GM19452 (cell line): Measurements from ENCODE around the gene DOCK7.
"Not testable (repeated sequence)": the region's sequence is repeated elsewhere in the genome, so short reads cannot be mapped to it uniquely, and the experiment has no call there.

Source experiments
- ATAC-seq: cut with Tn5 transposase; IDR thresholded peaks from one replicate; pipeline ENCODE4 v1.9.1; 2021; ENCODE audit not compliant: unreplicated experiment

The DOCK7 gene

GRCh38 chr1:62612770-62613169 lies 75.4 kb downstream of the DOCK7 start:
- ATAC-seq, result no peak

GRCh38 chr1:62610588-62610987 lies 77.6 kb downstream of the DOCK7 start:
- not testable (repeated sequence) for ATAC-seq

- no peak for ATAC-seq
Measured at GRCh38 chr1:62608905-62609304, 79.3 kb downstream of the DOCK7 start.

GRCh38 chr1:62601457-62601856 lies 86.7 kb downstream of the DOCK7 start:
- ATAC-seq, result no peak

GRCh38 chr1:62599044-62599443 lies 89.1 kb downstream of the DOCK7 start:
- ATAC-seq, result no peak

GRCh38 chr1:62597281-62597680 lies 90.9 kb downstream of the DOCK7 start, which contains the start of gene ANGPTL3:
Gene ANGPTL3, plus strand, starts transcription at chr1:62597520. Its CDS starts 47 bp downstream, at chr1:62597567.
- ATAC-seq, result no peak

- no peak for ATAC-seq
Measured at GRCh38 chr1:62595647-62596046, 92.5 kb downstream of the DOCK7 start.

- no peak for ATAC-seq
Measured at GRCh38 chr1:62593825-62594394, 94.3 kb downstream of the DOCK7 start.

- ATAC-seq, result no peak
Measured at GRCh38 chr1:62590970-62591368, 97.2 kb downstream of the DOCK7 start.

- no peak for ATAC-seq
Measured at GRCh38 chr1:62590255-62590969, 97.8 kb downstream of the DOCK7 start.

GRCh38 chr1:62589321-62589720 lies 98.9 kb downstream of the DOCK7 start:
- ATAC-seq, result no peak

- no peak for ATAC-seq
Measured at GRCh38 chr1:62588000-62588399, 100.2 kb downstream of the DOCK7 start.

GRCh38 chr1:62585469-62586155 lies 102.6 kb downstream of the DOCK7 start:
- ATAC-seq, result no peak

GRCh38 chr1:62573675-62574074 lies 114.5 kb downstream of the DOCK7 start:
- no peak for ATAC-seq

GRCh38 chr1:62572476-62572875 lies 115.7 kb downstream of the DOCK7 start:
- no peak for ATAC-seq

- not testable (repeated sequence) for ATAC-seq
Measured at GRCh38 chr1:62571517-62571916, 116.7 kb downstream of the DOCK7 start.

GRCh38 chr1:62567926-62568325 lies 120.3 kb downstream of the DOCK7 start:
- ATAC-seq, result not testable (repeated sequence)

- ATAC-seq, result not testable (repeated sequence)
Measured at GRCh38 chr1:62567182-62567581, 121.0 kb downstream of the DOCK7 start.

- ATAC-seq, result no peak
Measured at GRCh38 chr1:62561306-62561705, 126.9 kb downstream of the DOCK7 start.

- ATAC-seq, result no peak
Measured at GRCh38 chr1:62544570-62544969, 143.6 kb downstream of the DOCK7 start.

- ATAC-seq, result no peak
Measured at GRCh38 chr1:62541048-62541447, 147.1 kb downstream of the DOCK7 start.

- ATAC-seq, result no peak
Measured at GRCh38 chr1:62539028-62539447, 149.1 kb downstream of the DOCK7 start.
